Suprapubic skin (tissue), 4 donors: ENCODE measurements around the gene ZBTB40. TPM values are rescaled to one million over a fixed set of nuclear protein-coding genes. Genes with fewer than 3 reads are reported as not detected.

ENCODE experiments used
- DNase-seq, 2 donors: peaks; one replicate each; pipeline ENCODE4 v3.0.0-alpha.2; 2019; ENCODE audit warnings: low spot score in 2 of 2
- H3K27ac ChIP-seq: fragments of 200-600 bp; sonication (generic); one replicate; pipeline ENCODE4 v1.5.1; 2019
- H3K27me3 ChIP-seq: fragments of 200-600 bp; sonication (generic); one replicate; pipeline ENCODE4 v1.5.1; 2019
- H3K36me3 ChIP-seq: fragments of 200-600 bp; sonication (generic); one replicate; pipeline ENCODE4 v1.5.1; 2019
- H3K4me1 ChIP-seq: fragments of 200-600 bp; sonication (generic); one replicate; pipeline ENCODE4 v1.5.1; 2019
- H3K4me3 ChIP-seq: fragments of 200-600 bp; sonication (generic); one replicate; pipeline ENCODE4 v1.5.1; 2019; ENCODE audit warnings: mild to moderate bottlenecking
- H3K9me3 ChIP-seq: fragments of 200-600 bp; sonication (generic); one replicate; pipeline ENCODE4 v1.5.1; 2019
- EP300 ChIP-seq: sonication (generic); formaldehyde crosslinking; IDR thresholded peaks from one replicate; pipeline ENCODE4 v1.6.1; 2017; ENCODE audit warnings: antibody characterized with exemption
- POLR2A ChIP-seq, 2 donors: fragments of 450-650 bp; IDR thresholded peaks; one replicate each; pipeline ENCODE4 v1.6.1; 2017; ENCODE audit warnings: antibody characterized with exemption in 2 of 2, mild to moderate bottlenecking in 2 of 2, moderate library complexity in 2 of 2
- POLR2AphosphoS5 ChIP-seq, 3 donors: sonication (generic); formaldehyde crosslinking; IDR thresholded peaks; one replicate each; pipeline ENCODE4 v1.6.1; 2017; ENCODE audit warnings: antibody characterized with exemption in 3 of 3
- WGBS: methylation state at CpG from one replicate; pipeline ENCODE4 v1.1.5; 2018; 5-methylcytosine and 5-hydroxymethylcytosine counted together
- total RNA-seq, 4 donors: library from RNA; depleted of rRNA; stranded (reverse); fragments of >200 nt; gene quantifications; one replicate each; pipeline ENCODE4 v1.1.0, GENCODE V29; 2016
- TF ChIP-seq, protein P1 (sequence below), 2 donors: fragments of 200-600 bp in 1 of 2; fragments of 450-650 bp in 1 of 2; sonication (generic) in 1 of 2; IDR thresholded peaks; one replicate each; pipeline ENCODE4 v1.5.1; 2016 to 2019; ENCODE audit warnings: antibody characterized with exemption in 2 of 2, mild to moderate bottlenecking in 1 of 2, moderate library complexity in 1 of 2

Gene ZBTB40
- total RNA-seq, 4 donors from 2014 or later, result 12.7 to 36.0 (median 17.5) TPM

DNA sequence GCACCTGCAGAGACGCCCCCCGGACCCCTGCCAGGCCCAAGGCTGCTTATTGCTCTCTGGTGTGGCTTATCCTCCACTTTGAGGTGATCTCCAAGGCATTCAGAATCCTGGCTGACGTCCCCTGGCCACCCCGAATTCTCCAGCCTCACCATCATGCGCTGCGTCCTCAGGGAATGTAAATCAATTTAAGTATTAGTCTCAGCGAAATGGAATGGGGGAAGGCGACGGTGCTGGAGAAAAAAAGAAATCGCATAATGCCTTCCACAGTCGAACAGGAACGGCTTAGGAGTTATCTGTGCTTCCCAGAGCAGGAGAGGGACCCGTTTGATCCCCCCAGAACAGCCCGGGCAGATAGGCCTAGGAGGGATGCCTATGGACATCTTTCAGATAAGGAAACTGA lies 114.5 kb downstream of the ZBTB40 start:
- Histone ChIP-seq H3K27ac (no peak overlapping the region), H3K4me3 (no peak overlapping the region), H3K36me3 (no peaks in the 10 kb centered on the region), H3K27me3 (peaks cover 87% of the 10 kb centered on the region), H3K9me3 (no peaks in the 10 kb centered on the region), H3K4me1 (peaks cover 5% of the 10 kb centered on the region)
- 82% methylated on average over 14 of the region's 14 CpGs for WGBS
- no peak for TF ChIP-seq POLR2AphosphoS5 (IDR thresholded peaks at IDR 0.05)
- TF ChIP-seq, protein P1, sequence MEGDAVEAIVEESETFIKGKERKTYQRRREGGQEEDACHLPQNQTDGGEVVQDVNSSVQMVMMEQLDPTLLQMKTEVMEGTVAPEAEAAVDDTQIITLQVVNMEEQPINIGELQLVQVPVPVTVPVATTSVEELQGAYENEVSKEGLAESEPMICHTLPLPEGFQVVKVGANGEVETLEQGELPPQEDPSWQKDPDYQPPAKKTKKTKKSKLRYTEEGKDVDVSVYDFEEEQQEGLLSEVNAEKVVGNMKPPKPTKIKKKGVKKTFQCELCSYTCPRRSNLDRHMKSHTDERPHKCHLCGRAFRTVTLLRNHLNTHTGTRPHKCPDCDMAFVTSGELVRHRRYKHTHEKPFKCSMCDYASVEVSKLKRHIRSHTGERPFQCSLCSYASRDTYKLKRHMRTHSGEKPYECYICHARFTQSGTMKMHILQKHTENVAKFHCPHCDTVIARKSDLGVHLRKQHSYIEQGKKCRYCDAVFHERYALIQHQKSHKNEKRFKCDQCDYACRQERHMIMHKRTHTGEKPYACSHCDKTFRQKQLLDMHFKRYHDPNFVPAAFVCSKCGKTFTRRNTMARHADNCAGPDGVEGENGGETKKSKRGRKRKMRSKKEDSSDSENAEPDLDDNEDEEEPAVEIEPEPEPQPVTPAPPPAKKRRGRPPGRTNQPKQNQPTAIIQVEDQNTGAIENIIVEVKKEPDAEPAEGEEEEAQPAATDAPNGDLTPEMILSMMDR (IDR thresholded peaks at IDR 0.05), result no peak
- TF ChIP-seq EP300, result no peak
- no peak for TF ChIP-seq POLR2A (IDR thresholded peaks at IDR 0.05)
- DNase-seq, result no peak

DNA sequence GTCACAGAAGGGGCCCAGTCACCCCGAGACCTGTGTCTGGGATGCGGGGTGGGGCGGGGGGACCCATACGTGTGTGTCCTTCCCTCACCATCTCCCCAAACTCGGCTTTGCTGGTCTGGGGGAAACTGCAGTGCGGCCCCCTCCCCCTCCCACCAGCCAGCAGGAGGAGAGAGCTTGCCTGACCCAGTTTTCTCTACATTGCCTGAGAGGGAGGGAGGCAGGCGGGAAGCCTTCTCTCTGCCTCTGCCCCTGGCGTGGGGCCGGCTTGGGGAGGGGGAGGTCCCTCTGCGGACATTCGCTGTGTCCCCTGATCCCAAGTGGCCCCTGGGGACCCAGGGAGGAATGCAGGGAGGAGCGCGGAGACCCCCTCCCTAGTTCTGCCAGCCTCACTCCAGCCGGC lies 115.5 kb downstream of the ZBTB40 start:
- no CpG with 5 or more reads among the region's 14 CpGs for WGBS
- H3K9me3 ChIP-seq, result no peaks in the 10 kb centered on the region
- DNase-seq, result no peak
- H3K36me3 ChIP-seq, result no peaks in the 10 kb centered on the region
- H3K4me3 ChIP-seq, result no peak overlapping the region
- H3K27ac ChIP-seq, result no peak overlapping the region
- H3K27me3 ChIP-seq, result peaks cover 87% of the 10 kb centered on the region
- H3K4me1 ChIP-seq, result peaks cover 5% of the 10 kb centered on the region
- TF ChIP-seq, protein P1 (IDR thresholded peaks at IDR 0.05), result no peak
- no peak for TF ChIP-seq POLR2A (IDR thresholded peaks at IDR 0.05)
- TF ChIP-seq POLR2AphosphoS5 (IDR thresholded peaks at IDR 0.05), result no peak
- no peak for TF ChIP-seq EP300

DNA sequence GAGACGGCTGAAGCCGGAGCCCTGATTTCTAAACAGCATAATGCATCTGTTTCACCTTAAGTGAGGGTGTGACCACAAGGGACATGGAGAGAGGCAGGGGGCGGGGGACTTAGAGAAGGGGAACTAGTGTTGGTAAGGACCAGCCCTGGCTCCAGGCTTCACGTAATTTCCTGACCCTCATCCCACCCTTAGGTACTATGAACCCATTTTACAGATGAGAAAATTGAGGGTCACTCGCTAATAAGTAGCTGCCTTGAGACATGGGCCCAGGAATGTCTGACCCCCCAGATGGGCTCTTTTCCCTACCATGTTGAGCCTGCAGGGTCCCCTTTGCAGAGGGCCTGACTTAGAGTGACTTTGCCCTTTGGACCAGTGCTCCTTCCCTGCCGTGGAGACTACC lies 116.3 kb downstream of the ZBTB40 start:
- Histone ChIP-seq H3K36me3 (no peaks in the 10 kb centered on the region), H3K9me3 (no peaks in the 10 kb centered on the region), H3K27me3 (peaks cover 87% of the 10 kb centered on the region), H3K27ac (no peak overlapping the region), H3K4me1 (peaks cover 2% of the 10 kb centered on the region), H3K4me3 (no peak overlapping the region)
- 78% methylated on average over 5 of the region's 6 CpGs for WGBS
- TF ChIP-seq, protein P1 (IDR thresholded peaks at IDR 0.05), result no peak
- no peak for TF ChIP-seq POLR2A (IDR thresholded peaks at IDR 0.05)
- no peak for TF ChIP-seq EP300
- TF ChIP-seq POLR2AphosphoS5 (IDR thresholded peaks at IDR 0.05), result no peak
- DNase-seq, result no peak

DNA sequence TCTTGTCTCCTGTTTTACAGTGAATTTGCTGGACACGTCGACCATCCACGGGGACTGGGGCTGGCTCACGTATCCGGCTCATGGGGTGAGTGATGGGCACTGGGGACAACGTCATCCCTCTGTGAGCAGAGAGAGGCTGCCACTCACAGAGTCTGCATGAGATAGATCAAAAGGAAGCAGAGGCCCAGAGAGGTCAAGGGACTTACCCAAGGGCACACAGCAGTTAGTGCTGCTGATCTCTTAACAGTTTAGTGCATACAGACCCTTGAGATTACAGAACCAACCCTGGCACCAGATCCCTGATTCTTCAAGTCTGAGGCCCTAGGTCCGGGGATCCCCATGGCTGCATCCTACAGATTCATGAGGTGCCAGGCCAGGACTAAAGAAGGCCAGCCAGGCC lies 117.6 kb downstream of the ZBTB40 start:
- H3K4me3 ChIP-seq, result no peak overlapping the region
- H3K4me1 ChIP-seq, result no peaks in the 10 kb centered on the region
- DNase-seq, result no peak
- no peak overlapping the region for H3K27ac ChIP-seq
- 80% methylated on average over 7 of the region's 7 CpGs for WGBS
- peaks cover 90% of the 10 kb centered on the region for H3K27me3 ChIP-seq
- H3K9me3 ChIP-seq, result no peaks in the 10 kb centered on the region
- no peaks in the 10 kb centered on the region for H3K36me3 ChIP-seq
- TF ChIP-seq POLR2A (IDR thresholded peaks at IDR 0.05) (no peak), POLR2AphosphoS5 (IDR thresholded peaks at IDR 0.05) (no peak), EP300 (no peak)
- TF ChIP-seq, protein P1 (IDR thresholded peaks at IDR 0.05), result no peak

DNA sequence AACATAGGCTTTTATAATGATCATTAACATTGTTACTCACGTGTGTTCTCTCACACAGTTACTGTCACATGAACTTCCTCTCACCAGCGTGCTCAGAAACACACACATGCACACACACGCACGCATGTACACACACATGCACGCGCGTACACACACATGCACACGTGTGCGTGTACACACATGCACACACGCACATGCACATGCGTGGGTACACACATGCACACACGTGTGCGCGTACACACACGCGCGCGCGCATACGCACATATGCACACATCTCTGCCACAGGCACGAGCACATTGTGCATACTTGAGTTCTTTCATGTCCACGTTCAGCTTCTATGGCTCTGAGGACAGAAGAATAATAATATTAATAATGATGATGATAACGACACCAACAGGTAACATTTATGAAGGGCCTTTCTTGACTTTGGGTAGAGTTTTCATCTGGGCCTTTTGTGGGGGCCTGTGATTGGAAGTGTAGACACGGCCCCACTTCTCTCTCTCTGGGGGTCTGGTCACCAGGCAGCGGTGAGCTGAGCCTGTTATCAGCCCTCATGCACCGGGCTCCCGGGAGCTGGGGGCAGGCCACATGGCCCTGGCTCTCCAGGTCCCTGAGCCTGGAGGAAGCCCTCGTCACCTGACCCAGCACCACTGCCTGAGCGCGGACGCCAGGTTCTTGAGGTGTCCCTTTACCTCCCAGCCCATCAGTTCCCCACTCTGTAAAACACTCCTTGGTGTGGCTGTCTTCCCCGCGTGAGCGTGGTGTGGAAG lies 118.7 kb downstream of the ZBTB40 start:
- no peak overlapping the region for H3K27ac ChIP-seq
- TF ChIP-seq POLR2A (IDR thresholded peaks at IDR 0.05) (no peak), POLR2AphosphoS5 (IDR thresholded peaks at IDR 0.05) (no peak), EP300 (no peak)
- TF ChIP-seq, protein P1 (IDR thresholded peaks at IDR 0.05), result no peak
- WGBS, result 90% methylated on average over 31 of the region's 34 CpGs
- H3K9me3 ChIP-seq, result no peaks in the 10 kb centered on the region
- H3K36me3 ChIP-seq, result no peaks in the 10 kb centered on the region
- H3K27me3 ChIP-seq, result peaks cover 88% of the 10 kb centered on the region
- H3K4me3 ChIP-seq, result no peak overlapping the region
- no peak for DNase-seq
- H3K4me1 ChIP-seq, result no peaks in the 10 kb centered on the region
